Right lobe of liver (tissue), 4 donors: ENCODE measurements around the gene PGAM5.

Experiments used
- CTCF ChIP-seq, 4 donors: fragments of 200-600 bp in 3 of 4; fragments of 450-650 bp in 1 of 4; IDR thresholded peaks; one replicate each; pipeline versions ENCODE4 v1.5.1 to v1.8.0; 2016 to 2022; ENCODE audit warnings: antibody characterized with exemption in 4 of 4, mild to moderate bottlenecking in 2 of 4
- POLR2A ChIP-seq: fragments of 450-650 bp; IDR thresholded peaks from one replicate; pipeline ENCODE4 v1.6.1; 2017; ENCODE audit warnings: antibody characterized with exemption, mild to moderate bottlenecking
- donor health status: DM: no; HTN: no; CAD: no.
- donor health status: DM: no; HTN: no; CAD: no.
- donor health status: DM: no; HTN: yes; CAD: no.

- no peak for TF ChIP-seq CTCF (IDR thresholded peaks at IDR 0.05)
- no peak for TF ChIP-seq POLR2A
Observed at GRCh38 chr12:132740652-132741051, 30.0 kb downstream of the PGAM5 start.
